NT2/D1 (cell line): ENCODE data around the gene TMEM117.
"Not testable (repeated sequence)": the region's sequence is repeated elsewhere in the genome, so short reads cannot be mapped to it uniquely, and the experiment has no call there.

Experiments used
- DNase-seq: peaks from one replicate; pipeline ENCODE4 v3.0.0-alpha.2; 2011; ENCODE audit warnings: low read depth, low spot score
- H3K27me3 ChIP-seq: 2 replicates; pipeline ENCODE4 v1.6.0; 2011; ENCODE audit warnings: mild to moderate bottlenecking; ENCODE audit not compliant: insufficient read length, insufficient read depth
- H3K36me3 ChIP-seq: 2 replicates; pipeline ENCODE4 v1.6.1; 2011; ENCODE audit warnings: mild to moderate bottlenecking, low read length, mixed read lengths; ENCODE audit not compliant: insufficient read depth, insufficient read length
- H3K4me1 ChIP-seq: 2 replicates; pipeline ENCODE4 v1.5.1; 2011; ENCODE audit not compliant: insufficient read depth, insufficient read length
- H3K4me3 ChIP-seq: 2 replicates; pipeline ENCODE4 v1.5.1; 2011; ENCODE audit warnings: low read depth; ENCODE audit not compliant: insufficient read length
- H3K9ac ChIP-seq: 2 replicates; pipeline ENCODE4 v1.6.0; 2011; ENCODE audit warnings: low read depth; ENCODE audit not compliant: insufficient read length
- H3K9me3 ChIP-seq: 2 replicates; pipeline ENCODE4 v1.5.1; 2011; ENCODE audit warnings: mild to moderate bottlenecking, low read length; ENCODE audit not compliant: insufficient read depth
- SUZ12 ChIP-seq: IDR thresholded peaks from 2 replicates; pipeline ENCODE4 v1.6.1; 2011; ENCODE audit not compliant: insufficient read length, insufficient read depth; ENCODE audit errors: extremely low read depth
- YY1 ChIP-seq: IDR thresholded peaks from 2 replicates; pipeline ENCODE4 v1.6.1; 2011; ENCODE audit not compliant: insufficient read length, insufficient read depth
- ZNF274 ChIP-seq: IDR thresholded peaks from 2 replicates; pipeline ENCODE4 v1.6.1; 2011; ENCODE audit warnings: mild to moderate bottlenecking, low read depth, low read length

TMEM117 gene

GRCh38 chr12:44375694-44376093, 539.8 kb downstream of the TMEM117 start:
- no peak for DNase-seq
- Histone ChIP-seq H3K36me3 (no peaks in the 10 kb centered on the region), H3K9me3 (no peaks in the 10 kb centered on the region), H3K9ac (no peak overlapping the region), H3K27me3 (no peaks in the 10 kb centered on the region), H3K4me3 (no peak overlapping the region), H3K4me1 (no peaks in the 10 kb centered on the region)
- TF ChIP-seq YY1 (no peak), ZNF274 (no peak), SUZ12 (no peak)

GRCh38 chr12:44377443-44378187, 541.7 kb downstream of the TMEM117 start:
- DNase-seq: no peak
- Histone ChIP-seq H3K9ac (no peak overlapping the region), H3K27me3 (no peaks in the 10 kb centered on the region), H3K9me3 (no peaks in the 10 kb centered on the region), H3K4me3 (no peak overlapping the region), H3K4me1 (no peaks in the 10 kb centered on the region), H3K36me3 (no peaks in the 10 kb centered on the region)
- TF ChIP-seq YY1: no peak

- H3K27me3 ChIP-seq, H3K4me3 ChIP-seq, H3K36me3 ChIP-seq, DNase-seq, H3K9ac ChIP-seq, H3K4me1 ChIP-seq, H3K9me3 ChIP-seq: not testable (repeated sequence)
These were observed 543.2 kb downstream of the TMEM117 start for GRCh38 chr12:44379113-44379512.

GRCh38 chr12:44379831-44380230, 544.0 kb downstream of the TMEM117 start:
- DNase-seq: peak; percentile 3
- no peaks in the 10 kb centered on the region for H3K9me3 ChIP-seq
- no peak overlapping the region for H3K4me3 ChIP-seq
- no peaks in the 10 kb centered on the region for H3K4me1 ChIP-seq
- no peaks in the 10 kb centered on the region for H3K27me3 ChIP-seq
- TF ChIP-seq SUZ12 (no peak), YY1 (no peak), ZNF274 (no peak)
- H3K36me3 ChIP-seq: no peaks in the 10 kb centered on the region
- no peak overlapping the region for H3K9ac ChIP-seq

- Histone ChIP-seq H3K9ac (no peak overlapping the region), H3K4me1 (no peaks in the 10 kb centered on the region), H3K4me3 (no peak overlapping the region), H3K36me3 (no peaks in the 10 kb centered on the region), H3K27me3 (no peaks in the 10 kb centered on the region), H3K9me3 (no peaks in the 10 kb centered on the region)
- no peak for DNase-seq
- TF ChIP-seq SUZ12 (no peak), YY1 (no peak), ZNF274 (no peak)
These were observed 545.0 kb downstream of the TMEM117 start for GRCh38 chr12:44380861-44381260.

- Histone ChIP-seq H3K9me3 (no peaks in the 10 kb centered on the region), H3K27me3 (no peaks in the 10 kb centered on the region), H3K9ac (no peak overlapping the region), H3K4me1 (no peaks in the 10 kb centered on the region), H3K4me3 (no peak overlapping the region), H3K36me3 (no peaks in the 10 kb centered on the region)
- no peak for DNase-seq
- no peak for TF ChIP-seq YY1
- TF ChIP-seq ZNF274: no peak
- no peak for TF ChIP-seq SUZ12
These were observed 545.5 kb downstream of the TMEM117 start for GRCh38 chr12:44381341-44381740.

- TF ChIP-seq YY1: no peak
- no peak for TF ChIP-seq SUZ12
- TF ChIP-seq ZNF274: no peak
- Histone ChIP-seq H3K9ac (no peak overlapping the region), H3K36me3 (no peaks in the 10 kb centered on the region), H3K4me1 (no peaks in the 10 kb centered on the region), H3K27me3 (no peaks in the 10 kb centered on the region), H3K9me3 (no peaks in the 10 kb centered on the region), H3K4me3 (no peak overlapping the region)
- no peak for DNase-seq
These were observed 548.3 kb downstream of the TMEM117 start for GRCh38 chr12:44384136-44384535.

- Histone ChIP-seq H3K4me1 (no peaks in the 10 kb centered on the region), H3K9me3 (no peaks in the 10 kb centered on the region), H3K4me3 (no peak overlapping the region), H3K9ac (no peak overlapping the region), H3K27me3 (no peaks in the 10 kb centered on the region), H3K36me3 (no peaks in the 10 kb centered on the region)
- TF ChIP-seq ZNF274 (no peak), SUZ12 (no peak), YY1 (no peak)
- no peak for DNase-seq
These were observed 550.1 kb downstream of the TMEM117 start for GRCh38 chr12:44385964-44386363.
